Heart left ventricle (tissue), 13 donors: ENCODE results near the gene CHCHD6.

ENCODE experiments used
- POLR2A ChIP-seq, 2 donors: fragments of 450-650 bp; IDR thresholded peaks; one replicate each; pipeline ENCODE4 v1.6.1; 2017; ENCODE audit warnings: antibody characterized with exemption in 2 of 2, mild to moderate bottlenecking in 2 of 2, moderate library complexity in 2 of 2
- TF ChIP-seq, protein P1 (sequence below), 12 donors: fragments of 200-600 bp; sonication (generic) in 4 of 12; IDR thresholded peaks; one replicate each; pipeline versions ENCODE4 v1.5.0 to v1.8.0; 2018 to 2022; ENCODE audit warnings: antibody characterized with exemption in 12 of 12, mild to moderate bottlenecking in 5 of 12
- donor health status: ischemic (EF 13 %, LVEDD 7.1; RV severe dilation, severe dysfunction).
- donor health status: DM: no; HTN: yes; CAD: no.
- donor health status: DM: no; HTN: no; CAD: no.
- donor health status: ischemic (EF 25% LVEDD 6.9; RV normal size, moderate dysfunction).
- donor health status: ischemic (EF 25% LVEDD 5.7; RV mildly dilated, moderate dysfunction).
- donor health status: ischemic (EF 35%, LVEDD 5.7; RV mildly dilated, moderate dysfunction).
- donor health status: nonischemic (EF 11% LVEDD 7.7; RV severe dilation, severe dysfunction).
- donor health status: DM: yes; HTN: yes; CAD: no.
- donor health status: PGD.
- donor health status: ischemic (EF 29% LVEDD 5.4; RV normal size, mild dysfunction).
- donor health status: nonischemic (EF 23%, LVEDD 6.1; RV moderate dilation, normal function).

DNA sequence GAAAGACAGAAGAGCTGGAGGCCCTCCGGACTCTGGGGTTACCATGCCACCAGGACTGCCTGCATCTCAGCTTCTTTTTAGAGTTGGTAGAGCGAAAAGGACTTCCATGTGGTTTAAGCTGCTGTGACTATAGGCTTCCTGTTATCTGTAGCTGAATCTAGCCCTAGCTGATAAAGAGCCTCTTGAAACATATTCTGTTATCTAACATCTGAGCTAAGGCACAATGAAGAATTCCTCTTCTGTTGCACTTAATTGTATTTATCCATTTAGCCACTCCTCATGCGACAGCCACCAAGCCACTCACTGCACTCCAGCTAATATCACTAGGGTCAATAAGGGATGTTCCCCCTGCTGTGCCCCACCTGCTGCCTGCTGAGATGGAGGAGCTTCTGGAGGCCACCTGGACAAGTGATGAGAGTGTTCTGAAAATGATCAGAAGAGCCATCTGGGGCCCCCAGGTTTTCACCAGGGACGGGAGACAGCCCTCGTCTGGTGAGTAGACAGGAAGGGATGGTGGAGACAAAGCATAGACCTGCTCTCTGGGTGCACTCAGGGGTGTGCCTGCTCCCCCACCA, 184.2 kb downstream of the CHCHD6 start:
- no peak for TF ChIP-seq POLR2A (IDR thresholded peaks at IDR 0.05)
- TF ChIP-seq, protein P1, sequence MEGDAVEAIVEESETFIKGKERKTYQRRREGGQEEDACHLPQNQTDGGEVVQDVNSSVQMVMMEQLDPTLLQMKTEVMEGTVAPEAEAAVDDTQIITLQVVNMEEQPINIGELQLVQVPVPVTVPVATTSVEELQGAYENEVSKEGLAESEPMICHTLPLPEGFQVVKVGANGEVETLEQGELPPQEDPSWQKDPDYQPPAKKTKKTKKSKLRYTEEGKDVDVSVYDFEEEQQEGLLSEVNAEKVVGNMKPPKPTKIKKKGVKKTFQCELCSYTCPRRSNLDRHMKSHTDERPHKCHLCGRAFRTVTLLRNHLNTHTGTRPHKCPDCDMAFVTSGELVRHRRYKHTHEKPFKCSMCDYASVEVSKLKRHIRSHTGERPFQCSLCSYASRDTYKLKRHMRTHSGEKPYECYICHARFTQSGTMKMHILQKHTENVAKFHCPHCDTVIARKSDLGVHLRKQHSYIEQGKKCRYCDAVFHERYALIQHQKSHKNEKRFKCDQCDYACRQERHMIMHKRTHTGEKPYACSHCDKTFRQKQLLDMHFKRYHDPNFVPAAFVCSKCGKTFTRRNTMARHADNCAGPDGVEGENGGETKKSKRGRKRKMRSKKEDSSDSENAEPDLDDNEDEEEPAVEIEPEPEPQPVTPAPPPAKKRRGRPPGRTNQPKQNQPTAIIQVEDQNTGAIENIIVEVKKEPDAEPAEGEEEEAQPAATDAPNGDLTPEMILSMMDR (IDR thresholded peaks at IDR 0.05): no peak
